Esophagus squamous epithelium (tissue), 4 donors: ENCODE data around the gene UBTD1.

Experiments used
- POLR2A ChIP-seq, 4 donors: fragments of 450-650 bp; IDR thresholded peaks; one replicate each; pipeline ENCODE4 v1.6.1; 2017; ENCODE audit warnings: antibody characterized with exemption in 4 of 4, mild to moderate bottlenecking in 4 of 4, moderate library complexity in 3 of 4
- TF ChIP-seq, protein P1 (sequence below), 6 experiments: fragments of 450-650 bp in 4 of 6; fragments of 200-600 bp in 2 of 6; sonication (generic) in 2 of 6; IDR thresholded peaks; one replicate each; pipeline ENCODE4 v1.5.1; 2016 to 2019; ENCODE audit warnings: antibody characterized with exemption in 6 of 6, mild to moderate bottlenecking in 4 of 6, moderate library complexity in 4 of 6

DNA sequence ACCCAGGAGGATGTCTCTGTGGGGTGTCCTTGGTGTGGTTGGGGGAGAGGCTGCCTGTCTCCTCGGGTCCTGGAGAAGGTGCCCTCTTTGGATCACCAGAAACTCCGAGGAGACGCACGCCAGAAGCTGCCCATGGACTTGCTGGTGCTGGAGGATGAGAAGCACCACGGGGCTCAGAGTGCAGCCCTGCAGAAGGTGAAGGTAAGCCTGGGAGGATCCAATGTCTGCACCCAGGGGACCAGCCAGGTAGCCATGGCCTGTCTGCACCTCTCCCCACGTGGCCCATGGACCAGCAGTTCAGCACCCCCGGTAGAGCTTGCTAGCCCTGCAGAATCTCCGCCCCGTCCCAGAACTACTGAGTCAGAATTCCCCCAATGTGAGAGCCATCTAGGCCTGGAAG lies 79.0 kb downstream of the UBTD1 start:
- TF ChIP-seq, protein P1, sequence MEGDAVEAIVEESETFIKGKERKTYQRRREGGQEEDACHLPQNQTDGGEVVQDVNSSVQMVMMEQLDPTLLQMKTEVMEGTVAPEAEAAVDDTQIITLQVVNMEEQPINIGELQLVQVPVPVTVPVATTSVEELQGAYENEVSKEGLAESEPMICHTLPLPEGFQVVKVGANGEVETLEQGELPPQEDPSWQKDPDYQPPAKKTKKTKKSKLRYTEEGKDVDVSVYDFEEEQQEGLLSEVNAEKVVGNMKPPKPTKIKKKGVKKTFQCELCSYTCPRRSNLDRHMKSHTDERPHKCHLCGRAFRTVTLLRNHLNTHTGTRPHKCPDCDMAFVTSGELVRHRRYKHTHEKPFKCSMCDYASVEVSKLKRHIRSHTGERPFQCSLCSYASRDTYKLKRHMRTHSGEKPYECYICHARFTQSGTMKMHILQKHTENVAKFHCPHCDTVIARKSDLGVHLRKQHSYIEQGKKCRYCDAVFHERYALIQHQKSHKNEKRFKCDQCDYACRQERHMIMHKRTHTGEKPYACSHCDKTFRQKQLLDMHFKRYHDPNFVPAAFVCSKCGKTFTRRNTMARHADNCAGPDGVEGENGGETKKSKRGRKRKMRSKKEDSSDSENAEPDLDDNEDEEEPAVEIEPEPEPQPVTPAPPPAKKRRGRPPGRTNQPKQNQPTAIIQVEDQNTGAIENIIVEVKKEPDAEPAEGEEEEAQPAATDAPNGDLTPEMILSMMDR (IDR thresholded peaks at IDR 0.05): no peak
- TF ChIP-seq POLR2A (IDR thresholded peaks at IDR 0.05): no peak
